ENCODE results near the gene SRPRB.

DNA sequence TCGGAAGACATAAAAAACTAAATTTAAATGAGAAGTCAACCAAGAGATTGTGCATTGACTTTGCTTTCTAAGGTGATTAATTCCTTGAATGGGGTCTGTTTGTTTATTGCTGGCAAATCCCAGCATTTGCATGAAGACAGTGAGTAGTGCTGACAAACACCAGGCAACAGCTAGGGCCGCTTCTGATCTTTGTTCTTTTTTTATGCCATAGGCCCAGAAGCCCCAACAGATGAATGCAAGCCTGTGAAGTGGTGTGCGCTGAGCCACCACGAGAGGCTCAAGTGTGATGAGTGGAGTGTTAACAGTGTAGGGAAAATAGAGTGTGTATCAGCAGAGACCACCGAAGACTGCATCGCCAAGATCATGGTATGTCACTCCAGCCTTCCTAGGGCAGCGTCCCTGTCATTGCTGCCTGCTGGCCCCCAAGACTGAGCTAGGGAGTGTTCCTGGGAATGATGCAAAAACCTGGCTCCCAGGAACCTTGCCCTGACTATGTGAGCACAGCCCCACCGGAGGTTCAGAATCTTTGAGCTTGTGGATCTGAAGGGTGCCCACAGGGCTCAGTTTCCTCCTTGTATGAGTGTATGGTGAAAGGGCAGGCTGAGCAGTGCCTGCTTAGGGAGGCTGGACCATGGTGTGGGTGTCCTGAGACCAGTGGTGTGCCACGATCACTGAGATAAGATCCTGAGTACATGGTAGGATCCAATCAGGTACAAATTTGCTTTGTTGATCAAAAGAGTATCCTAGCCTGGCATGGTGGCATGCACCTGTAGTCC lies 46.5 kb upstream of the SRPRB start:
- no peak for TF ChIP-seq POLR2AphosphoS5 (IDR thresholded peaks at IDR 0.05; ENCODE audit: low read depth)
- TF ChIP-seq, protein P1, sequence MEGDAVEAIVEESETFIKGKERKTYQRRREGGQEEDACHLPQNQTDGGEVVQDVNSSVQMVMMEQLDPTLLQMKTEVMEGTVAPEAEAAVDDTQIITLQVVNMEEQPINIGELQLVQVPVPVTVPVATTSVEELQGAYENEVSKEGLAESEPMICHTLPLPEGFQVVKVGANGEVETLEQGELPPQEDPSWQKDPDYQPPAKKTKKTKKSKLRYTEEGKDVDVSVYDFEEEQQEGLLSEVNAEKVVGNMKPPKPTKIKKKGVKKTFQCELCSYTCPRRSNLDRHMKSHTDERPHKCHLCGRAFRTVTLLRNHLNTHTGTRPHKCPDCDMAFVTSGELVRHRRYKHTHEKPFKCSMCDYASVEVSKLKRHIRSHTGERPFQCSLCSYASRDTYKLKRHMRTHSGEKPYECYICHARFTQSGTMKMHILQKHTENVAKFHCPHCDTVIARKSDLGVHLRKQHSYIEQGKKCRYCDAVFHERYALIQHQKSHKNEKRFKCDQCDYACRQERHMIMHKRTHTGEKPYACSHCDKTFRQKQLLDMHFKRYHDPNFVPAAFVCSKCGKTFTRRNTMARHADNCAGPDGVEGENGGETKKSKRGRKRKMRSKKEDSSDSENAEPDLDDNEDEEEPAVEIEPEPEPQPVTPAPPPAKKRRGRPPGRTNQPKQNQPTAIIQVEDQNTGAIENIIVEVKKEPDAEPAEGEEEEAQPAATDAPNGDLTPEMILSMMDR (IDR thresholded peaks at IDR 0.05; ENCODE audit: insufficient read depth, low read length), result no peak

All from HL-60 (cell line).